ENCODE results near the gene PAAF1.

DNA sequence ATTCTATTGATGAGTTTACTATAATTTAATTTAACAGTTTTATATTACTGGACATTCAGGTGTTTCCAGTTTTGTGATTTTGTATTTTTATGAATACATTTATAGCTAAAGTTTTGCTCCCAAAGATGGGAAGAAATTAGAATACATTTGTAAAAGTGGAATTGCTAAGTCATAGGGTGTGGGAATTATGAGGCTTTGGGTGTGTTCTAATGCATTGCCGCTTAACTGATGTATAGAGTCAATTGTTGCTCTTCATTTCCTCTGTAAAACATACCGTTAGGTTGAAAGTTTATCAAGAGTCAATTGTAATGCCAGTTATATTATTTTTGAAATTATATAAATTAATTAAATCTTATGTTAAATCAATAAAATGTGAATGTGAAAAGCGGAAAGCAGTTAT, 16.2 kb downstream of the PAAF1 start:
- TF ChIP-seq, protein P1, sequence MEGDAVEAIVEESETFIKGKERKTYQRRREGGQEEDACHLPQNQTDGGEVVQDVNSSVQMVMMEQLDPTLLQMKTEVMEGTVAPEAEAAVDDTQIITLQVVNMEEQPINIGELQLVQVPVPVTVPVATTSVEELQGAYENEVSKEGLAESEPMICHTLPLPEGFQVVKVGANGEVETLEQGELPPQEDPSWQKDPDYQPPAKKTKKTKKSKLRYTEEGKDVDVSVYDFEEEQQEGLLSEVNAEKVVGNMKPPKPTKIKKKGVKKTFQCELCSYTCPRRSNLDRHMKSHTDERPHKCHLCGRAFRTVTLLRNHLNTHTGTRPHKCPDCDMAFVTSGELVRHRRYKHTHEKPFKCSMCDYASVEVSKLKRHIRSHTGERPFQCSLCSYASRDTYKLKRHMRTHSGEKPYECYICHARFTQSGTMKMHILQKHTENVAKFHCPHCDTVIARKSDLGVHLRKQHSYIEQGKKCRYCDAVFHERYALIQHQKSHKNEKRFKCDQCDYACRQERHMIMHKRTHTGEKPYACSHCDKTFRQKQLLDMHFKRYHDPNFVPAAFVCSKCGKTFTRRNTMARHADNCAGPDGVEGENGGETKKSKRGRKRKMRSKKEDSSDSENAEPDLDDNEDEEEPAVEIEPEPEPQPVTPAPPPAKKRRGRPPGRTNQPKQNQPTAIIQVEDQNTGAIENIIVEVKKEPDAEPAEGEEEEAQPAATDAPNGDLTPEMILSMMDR (IDR thresholded peaks at IDR 0.05; ENCODE audit: low read depth, low read length, poor library complexity, severe bottlenecking), result no peak
- TF ChIP-seq EZH2phosphoT487 (IDR thresholded peaks at IDR 0.05; ENCODE audit: borderline replicate concordance, low read length), result no peak

Data from DOHH2 (cell line).